H9 (cell line): ENCODE measurements around the gene HSPBP1. TPM values are rescaled to one million over a fixed set of nuclear protein-coding genes. Genes with fewer than 3 reads are reported as not detected.

Source experiments
- DNase-seq: peaks from one replicate; pipeline ENCODE4 v3.0.0-alpha.2; 2017
- H2AFZ ChIP-seq: one replicate; pipeline ENCODE4 v1.6.1; 2013; ENCODE audit warnings: mild to moderate bottlenecking, low read length, control low read depth, moderate library complexity
- H2AK5ac ChIP-seq: 2 replicates; pipeline ENCODE4 v1.6.1; 2013; ENCODE audit warnings: low read length, control low read depth, mixed read lengths; ENCODE audit not compliant: insufficient read length
- H2BK120ac ChIP-seq: one replicate; pipeline ENCODE4 v1.6.1; 2013; ENCODE audit warnings: low read depth, mild to moderate bottlenecking, low read length, control low read depth, inconsistent platforms; ENCODE audit not compliant: poor library complexity, severe bottlenecking
- H2BK12ac ChIP-seq: 2 replicates; pipeline ENCODE4 v1.6.1; 2013; ENCODE audit warnings: low read length, control low read depth, mixed read lengths, low read depth; ENCODE audit not compliant: insufficient read length
- H2BK15ac ChIP-seq: 2 replicates; pipeline ENCODE4 v1.6.1; 2013; ENCODE audit warnings: low read depth, low read length, control low read depth
- H2BK20ac ChIP-seq: one replicate; pipeline ENCODE4 v1.6.1; 2013; ENCODE audit warnings: low read depth, mild to moderate bottlenecking, low read length, control low read depth, inconsistent platforms; ENCODE audit not compliant: poor library complexity, severe bottlenecking
- H2BK5ac ChIP-seq: 2 replicates; pipeline ENCODE4 v1.6.1; 2013; ENCODE audit warnings: low read length, control low read depth, mixed read lengths; ENCODE audit not compliant: insufficient read length
- H3K14ac ChIP-seq: 2 replicates; pipeline ENCODE4 v1.6.1; 2013; ENCODE audit warnings: low read length, control low read depth; ENCODE audit not compliant: insufficient read depth
- H3K18ac ChIP-seq: 2 replicates; pipeline ENCODE4 v1.6.1; 2013; ENCODE audit warnings: low read depth, mild to moderate bottlenecking, mixed read lengths, low read length, control low read depth; ENCODE audit not compliant: insufficient read length
- H3K23ac ChIP-seq: 2 replicates; pipeline ENCODE4 v1.6.1; 2013; ENCODE audit warnings: low read length, control low read depth, mixed read lengths, low read depth; ENCODE audit not compliant: insufficient read length
- H3K23me2 ChIP-seq: 2 replicates; pipeline ENCODE4 v1.6.1; 2013; ENCODE audit warnings: low read depth, mild to moderate bottlenecking, mixed read lengths, low read length, control low read depth; ENCODE audit not compliant: insufficient read length, poor library complexity, severe bottlenecking
- H3K27ac ChIP-seq: 2 replicates; pipeline ENCODE4 v1.5.1; 2013; ENCODE audit warnings: low read length, control low read depth, mixed read lengths, low read depth; ENCODE audit not compliant: insufficient read length
- H3K27me3 ChIP-seq: 2 replicates; pipeline ENCODE4 v1.6.1; 2013; ENCODE audit warnings: low read length, control low read depth, inconsistent platforms; ENCODE audit not compliant: insufficient read depth
- H3K4ac ChIP-seq: 2 replicates; pipeline ENCODE4 v1.6.1; 2013; ENCODE audit warnings: low read depth, mild to moderate bottlenecking, control low read depth, inconsistent platforms, low read length, moderate library complexity
- H3K4me1 ChIP-seq: 2 replicates; pipeline ENCODE4 v1.6.1; 2013; ENCODE audit warnings: low read length, control low read depth, inconsistent platforms; ENCODE audit not compliant: insufficient read depth
- H3K4me2 ChIP-seq: 2 replicates; pipeline ENCODE4 v1.6.1; 2013; ENCODE audit warnings: low read length, control low read depth, mixed read lengths; ENCODE audit not compliant: insufficient read length, insufficient read depth
- H3K56ac ChIP-seq: 2 replicates; pipeline ENCODE4 v1.6.1; 2013; ENCODE audit warnings: low read depth, mild to moderate bottlenecking, mixed read lengths, low read length, control low read depth; ENCODE audit not compliant: insufficient read length
- H3K79me1 ChIP-seq: 2 replicates; pipeline ENCODE4 v1.6.1; 2013; ENCODE audit warnings: low read depth, mild to moderate bottlenecking, moderate library complexity, low read length, control low read depth, inconsistent platforms; ENCODE audit not compliant: insufficient read depth, poor library complexity, severe bottlenecking
- H3K79me2 ChIP-seq: 2 replicates; pipeline ENCODE4 v1.6.1; 2013; ENCODE audit warnings: low read length, control low read depth, inconsistent platforms; ENCODE audit not compliant: insufficient read depth
- H3K9ac ChIP-seq: 2 replicates; pipeline ENCODE4 v1.6.1; 2013; ENCODE audit warnings: low read length, control low read depth, mixed read lengths; ENCODE audit not compliant: insufficient read length; ENCODE audit errors: extremely low read depth
- H3K9me3 ChIP-seq: one replicate; pipeline ENCODE4 v1.6.1; 2013; ENCODE audit warnings: low read depth, low read length, inconsistent platforms; ENCODE audit not compliant: control insufficient read depth
- H3T11ph ChIP-seq: one replicate; pipeline ENCODE4 v1.6.1; 2013; ENCODE audit warnings: mild to moderate bottlenecking, low read length, control low read depth, inconsistent platforms
- H4K20me1 ChIP-seq: one replicate; pipeline ENCODE4 v1.6.1; 2013; ENCODE audit not compliant: control insufficient read depth, insufficient read length, insufficient read depth
- H4K5ac ChIP-seq: 2 replicates; pipeline ENCODE4 v1.6.1; 2013; ENCODE audit warnings: low read depth, mild to moderate bottlenecking, mixed read lengths, low read length, control low read depth; ENCODE audit not compliant: insufficient read length
- H4K8ac ChIP-seq: replicated peaks from 2 replicates; pipeline ENCODE4 v1.6.1; 2013; ENCODE audit warnings: low read length, control low read depth, mixed read lengths, low read depth; ENCODE audit not compliant: insufficient read length
- H4K91ac ChIP-seq: 2 replicates; pipeline ENCODE4 v1.6.1; 2013; ENCODE audit warnings: low read depth, mild to moderate bottlenecking, moderate library complexity, mixed read lengths, low read length, control low read depth; ENCODE audit not compliant: insufficient read length
- H3K27ac Mint-ChIP-seq, 3 experiments: 2 replicates in 2 of 3; 3 replicates in 1 of 3; pipeline ENCODE4 v1.8.0; 2020 to 2021; ENCODE audit warnings: mixed read lengths in 3 of 3, mild to moderate bottlenecking in 1 of 3, moderate library complexity in 1 of 3
- H3K27me3 Mint-ChIP-seq: 2 replicates; pipeline ENCODE4 v1.8.0; 2021; ENCODE audit warnings: low read depth, mild to moderate bottlenecking, moderate library complexity, mixed read lengths
- H3K36me3 Mint-ChIP-seq, 3 experiments: 2 replicates in 2 of 3; 3 replicates in 1 of 3; pipeline ENCODE4 v1.8.0; 2020 to 2021; ENCODE audit warnings: low read depth in 3 of 3, mixed read lengths in 3 of 3; ENCODE audit not compliant: insufficient read depth in 1 of 3
- H3K4me1 Mint-ChIP-seq, 2 experiments: 2 replicates each; pipeline ENCODE4 v1.8.0; 2020; ENCODE audit warnings: mixed read lengths in 2 of 2
- H3K4me3 Mint-ChIP-seq, 2 experiments: 2 replicates in 1 of 2; 3 replicates in 1 of 2; pipeline ENCODE4 v1.8.0; 2020 to 2021; ENCODE audit warnings: mild to moderate bottlenecking in 2 of 2, mixed read lengths in 2 of 2, moderate library complexity in 1 of 2
- H3K9me3 Mint-ChIP-seq, 2 experiments: 2 replicates in 1 of 2; 3 replicates in 1 of 2; pipeline ENCODE4 v1.8.0; 2020; ENCODE audit warnings: mild to moderate bottlenecking in 2 of 2, mixed read lengths in 2 of 2, moderate library complexity in 1 of 2
- WGBS: extraction: QIAGEN DNeasy Blood & Tissue Kit; methylation state at CpG from one replicate; pipeline ENCODE4 v1.1.7; 2013; ENCODE audit warnings: missing lambda C conversion rate, low lambda C conversion rate, mixed read lengths; ENCODE audit not compliant: insufficient read length; ENCODE audit errors: extremely low coverage; 5-methylcytosine and 5-hydroxymethylcytosine counted together
- total RNA-seq: library from RNA; stranded (reverse); gene quantifications from 2 replicates; pipeline ENCODE4 v1.2.1, GENCODE V29; 2021
- TF ChIP-seq, protein P1 (sequence below): fragments of 200-600 bp; sonication (generic); conservative IDR thresholded peaks from 3 replicates; pipeline ENCODE4 v1.8.0; 2021; ENCODE audit warnings: antibody characterized with exemption, mild to moderate bottlenecking

HSPBP1 gene
- total RNA-seq, 1 experiment from 2014 or later, result 47.4 TPM

DNA sequence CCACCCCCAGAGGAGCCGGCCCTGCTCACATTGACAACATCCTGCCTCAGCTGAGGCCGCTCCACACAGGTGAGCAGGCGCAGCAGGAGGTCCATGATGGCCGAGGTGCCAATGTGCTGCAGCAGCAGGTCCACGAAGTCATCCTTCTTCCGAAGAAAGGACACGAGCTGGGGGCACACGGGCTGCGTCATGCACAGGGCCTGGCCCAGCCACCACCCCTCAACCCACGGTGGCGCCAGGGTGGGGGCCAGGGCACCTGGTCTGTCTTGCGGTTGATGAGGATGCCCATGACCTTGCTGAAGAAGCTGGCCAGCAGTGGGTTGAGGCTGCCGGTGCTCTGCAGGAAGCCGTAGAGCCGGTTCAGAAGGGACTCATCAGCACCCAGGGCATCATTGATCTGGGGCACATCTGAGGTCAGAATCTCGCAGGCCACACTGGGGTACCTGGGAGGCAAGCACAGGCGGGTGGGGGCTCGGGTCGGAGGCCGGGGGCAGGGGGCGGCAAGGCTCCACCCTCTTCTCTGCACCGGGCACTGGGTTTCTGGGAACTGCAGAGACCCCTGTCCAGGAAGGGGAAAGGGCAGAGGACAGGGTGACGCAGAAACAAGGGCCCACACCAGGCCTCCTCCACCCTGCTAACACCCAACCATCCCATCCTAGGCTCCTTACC lies 34.5 kb downstream of the HSPBP1 start:
- H3K4me1 Mint-ChIP-seq, result no peaks in the 10 kb centered on the region
- no peak overlapping the region for H3K18ac ChIP-seq
- H2BK120ac ChIP-seq, result no peak overlapping the region
- H3K9me3 ChIP-seq, result no peaks in the 10 kb centered on the region
- no peak overlapping the region for H4K8ac ChIP-seq
- H3K14ac ChIP-seq, result no peak overlapping the region
- H4K20me1 ChIP-seq, result no peaks in the 10 kb centered on the region
- no peak overlapping the region for H2AFZ ChIP-seq
- no peak overlapping the region for H3K4me2 ChIP-seq
- H3K79me1 ChIP-seq, result no peaks in the 10 kb centered on the region
- H3K4ac ChIP-seq, result no peak overlapping the region
- H3K27ac ChIP-seq, result no peak overlapping the region
- H3K79me2 ChIP-seq, result peaks cover 2% of the 10 kb centered on the region; the same call in 1 of the 2 replicates
- TF ChIP-seq, protein P1, sequence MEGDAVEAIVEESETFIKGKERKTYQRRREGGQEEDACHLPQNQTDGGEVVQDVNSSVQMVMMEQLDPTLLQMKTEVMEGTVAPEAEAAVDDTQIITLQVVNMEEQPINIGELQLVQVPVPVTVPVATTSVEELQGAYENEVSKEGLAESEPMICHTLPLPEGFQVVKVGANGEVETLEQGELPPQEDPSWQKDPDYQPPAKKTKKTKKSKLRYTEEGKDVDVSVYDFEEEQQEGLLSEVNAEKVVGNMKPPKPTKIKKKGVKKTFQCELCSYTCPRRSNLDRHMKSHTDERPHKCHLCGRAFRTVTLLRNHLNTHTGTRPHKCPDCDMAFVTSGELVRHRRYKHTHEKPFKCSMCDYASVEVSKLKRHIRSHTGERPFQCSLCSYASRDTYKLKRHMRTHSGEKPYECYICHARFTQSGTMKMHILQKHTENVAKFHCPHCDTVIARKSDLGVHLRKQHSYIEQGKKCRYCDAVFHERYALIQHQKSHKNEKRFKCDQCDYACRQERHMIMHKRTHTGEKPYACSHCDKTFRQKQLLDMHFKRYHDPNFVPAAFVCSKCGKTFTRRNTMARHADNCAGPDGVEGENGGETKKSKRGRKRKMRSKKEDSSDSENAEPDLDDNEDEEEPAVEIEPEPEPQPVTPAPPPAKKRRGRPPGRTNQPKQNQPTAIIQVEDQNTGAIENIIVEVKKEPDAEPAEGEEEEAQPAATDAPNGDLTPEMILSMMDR, result no peak
- no peak overlapping the region for H3K23ac ChIP-seq
- H2BK15ac ChIP-seq, result no peak overlapping the region
- H3K4me3 Mint-ChIP-seq, result no peak overlapping the region
- no peak overlapping the region for H2AK5ac ChIP-seq
- H2BK20ac ChIP-seq, result no peak overlapping the region
- no peak overlapping the region for H4K5ac ChIP-seq
- no peaks in the 10 kb centered on the region for H3K27me3 ChIP-seq
- H3K9ac ChIP-seq, result no peak overlapping the region
- no peak for DNase-seq
- no peak overlapping the region for H2BK5ac ChIP-seq
- H3K36me3 Mint-ChIP-seq, result peaks cover 13 to 51% (median 49%) of the 10 kb centered on the region in 3 experiments; a peak in 6 of 7 replicates
- no peaks in the 10 kb centered on the region for H3K23me2 ChIP-seq
- H3K9me3 Mint-ChIP-seq, result no peaks in the 10 kb centered on the region
- H3K56ac ChIP-seq, result no peak overlapping the region
- WGBS, result no CpG with 5 or more reads among the region's 23 CpGs
- H4K91ac ChIP-seq, result no peak overlapping the region
- no peak overlapping the region for H3T11ph ChIP-seq
- no peaks in the 10 kb centered on the region for H3K4me1 ChIP-seq
- H2BK12ac ChIP-seq, result no peak overlapping the region
- H3K27ac Mint-ChIP-seq, result peak overlapping the region in 1 of 3 experiments; percentile 76; a peak in 1 of 7 replicates
- H3K27me3 Mint-ChIP-seq, result no peaks in the 10 kb centered on the region
